ENCODE results near the gene STXBP6.

DNA sequence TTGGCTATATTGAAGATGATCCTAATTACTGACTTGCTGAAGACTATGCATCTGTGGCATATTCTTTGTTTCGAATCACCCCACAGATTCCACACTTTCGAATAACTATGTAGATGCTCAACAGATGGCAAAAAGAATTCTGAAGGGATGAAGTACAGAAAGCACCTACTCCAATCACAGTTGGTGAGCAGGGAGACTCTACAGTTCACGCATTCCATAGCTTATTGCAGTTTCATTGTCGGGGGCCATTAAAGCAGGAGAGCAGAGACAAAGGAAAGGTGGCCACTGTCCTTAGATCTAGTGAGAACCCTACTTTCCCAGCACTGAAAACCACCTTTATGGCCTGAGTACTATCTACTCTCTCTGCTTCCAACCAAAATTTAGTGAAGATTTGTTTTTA, 191.9 kb downstream of the STXBP6 start:
- TF ChIP-seq, protein P1, sequence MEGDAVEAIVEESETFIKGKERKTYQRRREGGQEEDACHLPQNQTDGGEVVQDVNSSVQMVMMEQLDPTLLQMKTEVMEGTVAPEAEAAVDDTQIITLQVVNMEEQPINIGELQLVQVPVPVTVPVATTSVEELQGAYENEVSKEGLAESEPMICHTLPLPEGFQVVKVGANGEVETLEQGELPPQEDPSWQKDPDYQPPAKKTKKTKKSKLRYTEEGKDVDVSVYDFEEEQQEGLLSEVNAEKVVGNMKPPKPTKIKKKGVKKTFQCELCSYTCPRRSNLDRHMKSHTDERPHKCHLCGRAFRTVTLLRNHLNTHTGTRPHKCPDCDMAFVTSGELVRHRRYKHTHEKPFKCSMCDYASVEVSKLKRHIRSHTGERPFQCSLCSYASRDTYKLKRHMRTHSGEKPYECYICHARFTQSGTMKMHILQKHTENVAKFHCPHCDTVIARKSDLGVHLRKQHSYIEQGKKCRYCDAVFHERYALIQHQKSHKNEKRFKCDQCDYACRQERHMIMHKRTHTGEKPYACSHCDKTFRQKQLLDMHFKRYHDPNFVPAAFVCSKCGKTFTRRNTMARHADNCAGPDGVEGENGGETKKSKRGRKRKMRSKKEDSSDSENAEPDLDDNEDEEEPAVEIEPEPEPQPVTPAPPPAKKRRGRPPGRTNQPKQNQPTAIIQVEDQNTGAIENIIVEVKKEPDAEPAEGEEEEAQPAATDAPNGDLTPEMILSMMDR (IDR thresholded peaks at IDR 0.05), result no peak
- no peak for TF ChIP-seq POLR2A (IDR thresholded peaks at IDR 0.05)
